Transverse colon (tissue), 3 donors: Measurements from ENCODE around the gene ZC3H18.

Experiments used
- CTCF ChIP-seq, 5 experiments: fragments of 200-600 bp in 3 of 5; fragments of 450-650 bp in 2 of 5; sonication (generic) in 3 of 5; IDR thresholded peaks; 1 replicate in 2 of 5; 2 replicates in 3 of 5; pipeline ENCODE4 v1.5.1; 2016 to 2017; ENCODE audit warnings: antibody characterized with exemption in 5 of 5, inconsistent platforms in 3 of 5, mild to moderate bottlenecking in 2 of 5, moderate library complexity in 1 of 5
- EP300 ChIP-seq: sonication (generic); formaldehyde crosslinking; IDR thresholded peaks from one replicate; pipeline ENCODE4 v1.6.1; 2017; ENCODE audit warnings: antibody characterized with exemption, low read depth
- POLR2A ChIP-seq: fragments of 450-650 bp; IDR thresholded peaks from one replicate; pipeline ENCODE4 v1.6.1; 2016; ENCODE audit warnings: antibody characterized with exemption, mild to moderate bottlenecking, moderate library complexity

GRCh38 chr16:88568710-88569613 lies 1.2 kb upstream of the ZC3H18 start:
- no peak for TF ChIP-seq POLR2A
- TF ChIP-seq EP300, result no peak
- TF ChIP-seq CTCF (IDR thresholded peaks at IDR 0.05), result no peak
